ENCODE data around the gene NUDT1. TPM values are rescaled to one million over a fixed set of nuclear protein-coding genes. Genes with fewer than 3 reads are reported as not detected.

Gene NUDT1
- total RNA-seq, result 10 to 100 TPM; 17.9 to 19.2 (median 18.2) TPM
- total RNA-seq (2013), result 22.7 TPM

- no peaks in the 10 kb centered on the region for H3K27me3 Mint-ChIP-seq (ENCODE audit: low read depth in 2 of 2)
- peaks cover 4 to 28% of the 10 kb centered on the region in 2 donors for H3K4me1 Mint-ChIP-seq
- TF ChIP-seq CTCF (IDR thresholded peaks at IDR 0.05), result no peak
- ATAC-seq, result peak; percentile 84 to 86 (median 84)
- Histone ChIP-seq H3K9me3 (ENCODE audit: control insufficient read depth, insufficient read depth, low read length) (no peaks in the 10 kb centered on the region), H3K4me1 (ENCODE audit: control insufficient read depth, insufficient read depth, low read length) (peaks cover 59% of the 10 kb centered on the region), H3K27ac (ENCODE audit: low read length) (peak within 1 kb of the TSS; percentile 68), H3K27me3 (ENCODE audit: control insufficient read depth, insufficient read depth, low read length) (no peaks in the 10 kb centered on the region), H3K36me3 (ENCODE audit: control insufficient read depth, insufficient read depth, low read length) (peaks cover 12% of the 10 kb centered on the region), H3K4me3 (ENCODE audit: low read length) (peak within 1 kb of the TSS; percentile 96)
- DNase-seq, result peak; percentile 73 to 78
- peak within 1 kb of the TSS; percentile 95 for H3K4me3 Mint-ChIP-seq
- H3K27ac Mint-ChIP-seq, result peak within 1 kb of the TSS; percentile 74 to 97
- intact Hi-C loops (cut with micrococcal nuclease), result loop anchor here (10.0 kb wide), 2 partner anchors 223 to 667 kb away; partner anchors contain the start of gene PSMG3
- no peaks in the 10 kb centered on the region for H3K9me3 Mint-ChIP-seq
- no peaks in the 10 kb centered on the region for H3K36me3 Mint-ChIP-seq
- under 1% methylated on average over 81 of the region's 81 CpGs for WGBS (ENCODE audit: insufficient coverage)
These were observed at the start of gene NUDT1, which contains the start of gene MRM2 for GRCh38 chr7:2241580-2242540. Gene NUDT1, plus strand, starts transcription at chr7:2242226. Its CDS starts 2,349 bp downstream, at chr7:2244575. Gene MRM2, minus strand, starts transcription at chr7:2242205. Its CDS starts 36 bp downstream, at chr7:2242169.

GRCh38 chr7:2192831-2193534 lies 49.0 kb upstream of the NUDT1 start:
- 91% methylated on average over 17 of the region's 18 CpGs for WGBS (ENCODE audit: insufficient coverage)
- no peaks in the 10 kb centered on the region for H3K36me3 Mint-ChIP-seq

GRCh38 chr7:2193575-2194305 lies 48.3 kb upstream of the NUDT1 start:
- no peak for DNase-seq
- H3K27ac ChIP-seq (ENCODE audit: low read length), result no peak overlapping the region
- TF ChIP-seq CTCF (IDR thresholded peaks at IDR 0.05), result no peak
- H3K36me3 Mint-ChIP-seq, result no peaks in the 10 kb centered on the region
- no peaks in the 10 kb centered on the region for H3K4me1 Mint-ChIP-seq
- no peak overlapping the region for H3K27ac Mint-ChIP-seq
- intact Hi-C loops (cut with micrococcal nuclease), result no loop called here
- ATAC-seq, result no peak
- H3K36me3 ChIP-seq (ENCODE audit: control insufficient read depth, insufficient read depth, low read length), result peaks cover 5% of the 10 kb centered on the region
- H3K9me3 Mint-ChIP-seq, result no peaks in the 10 kb centered on the region
- H3K27me3 Mint-ChIP-seq (ENCODE audit: low read depth in 2 of 2), result no peaks in the 10 kb centered on the region
- WGBS (ENCODE audit: insufficient coverage), result 98% methylated on average over 19 of the region's 19 CpGs
- no peak overlapping the region for H3K4me3 Mint-ChIP-seq
- H3K27me3 ChIP-seq (ENCODE audit: control insufficient read depth, insufficient read depth, low read length), result no peaks in the 10 kb centered on the region
- no peak overlapping the region for H3K4me3 ChIP-seq (ENCODE audit: low read length)
- no peaks in the 10 kb centered on the region for H3K4me1 ChIP-seq (ENCODE audit: control insufficient read depth, insufficient read depth, low read length)
- H3K9me3 ChIP-seq (ENCODE audit: control insufficient read depth, insufficient read depth, low read length), result peaks cover 4% of the 10 kb centered on the region

More at GRCh38 chr7:2192831-2193534, 49.0 kb upstream of the NUDT1 start:
- Mint-ChIP-seq H3K9me3 (no peaks in the 10 kb centered on the region), H3K4me3 (no peak overlapping the region), H3K27me3 (ENCODE audit: low read depth in 2 of 2) (no peaks in the 10 kb centered on the region), H3K27ac (no peak overlapping the region), H3K4me1 (no peaks in the 10 kb centered on the region)
- Histone ChIP-seq H3K27me3 (ENCODE audit: control insufficient read depth, insufficient read depth, low read length) (no peaks in the 10 kb centered on the region), H3K4me3 (ENCODE audit: low read length) (no peak overlapping the region), H3K36me3 (ENCODE audit: control insufficient read depth, insufficient read depth, low read length) (peaks cover 2% of the 10 kb centered on the region), H3K27ac (ENCODE audit: low read length) (no peak overlapping the region), H3K4me1 (ENCODE audit: control insufficient read depth, insufficient read depth, low read length) (no peaks in the 10 kb centered on the region), H3K9me3 (ENCODE audit: control insufficient read depth, insufficient read depth, low read length) (peaks cover 4% of the 10 kb centered on the region)
- ATAC-seq, result no peak
- no peak for DNase-seq
- TF ChIP-seq CTCF (IDR thresholded peaks at IDR 0.05), result no peak
- intact Hi-C loops (cut with micrococcal nuclease), result no loop called here

Data from natural killer cell (primary cell).